Measurements from ENCODE around the gene TRIM65.
"Not testable (repeated sequence)": the region's sequence is repeated elsewhere in the genome, so short reads cannot be mapped to it uniquely, and the experiment has no call there.

Gene TRIM65

DNA sequence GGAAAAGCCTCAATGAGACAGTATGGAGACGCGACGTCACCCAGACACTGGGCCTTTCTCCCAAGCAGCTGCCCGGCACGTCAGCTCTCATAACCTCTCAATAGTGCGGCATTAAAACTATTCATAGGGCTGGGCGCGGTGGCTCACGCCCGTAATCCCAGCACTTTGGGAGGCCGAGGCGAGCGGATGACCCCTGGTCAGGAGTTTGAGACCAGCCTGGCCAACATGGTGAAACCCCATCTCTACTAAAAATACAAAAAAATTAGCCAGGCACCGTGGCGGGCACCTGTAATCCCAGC lies 45.1 kb downstream of the TRIM65 start:
- DNase-seq (ENCODE audit: low spot score): not testable (repeated sequence)

DNA sequence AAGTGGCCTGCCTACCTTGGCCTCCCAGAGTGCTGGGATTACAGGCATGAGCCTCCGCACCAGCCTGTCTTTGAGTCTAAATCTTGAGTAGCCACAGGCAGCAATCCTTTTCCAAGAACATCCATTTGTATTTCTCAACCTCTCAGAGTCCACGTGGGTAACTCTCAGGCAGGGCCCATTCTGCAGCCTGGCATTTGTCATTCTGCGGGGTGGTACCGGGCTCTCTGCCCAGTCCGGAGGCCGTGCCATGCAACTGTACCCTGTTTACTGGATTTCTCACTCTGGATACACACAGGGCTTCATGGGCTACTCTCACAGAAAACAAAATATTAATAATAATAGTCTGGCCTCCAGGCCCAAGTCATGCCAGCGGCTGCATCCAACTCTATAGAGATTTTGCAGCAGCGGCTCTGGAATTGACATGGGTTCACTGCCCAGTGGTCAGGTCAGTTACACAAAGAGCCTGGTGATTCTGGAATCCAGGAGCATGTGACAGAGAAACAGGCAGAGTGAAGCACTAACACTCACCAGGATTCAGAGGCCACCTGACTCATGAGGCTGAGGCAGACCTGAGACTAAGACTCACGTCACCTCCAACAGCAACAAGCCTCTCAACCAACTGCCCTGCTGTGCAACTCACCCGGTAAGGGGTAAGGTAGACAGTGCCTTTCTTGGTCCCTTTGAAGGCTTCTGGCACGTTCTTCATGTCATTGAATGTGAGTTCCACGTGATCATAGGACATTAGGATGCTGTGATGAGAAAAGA lies 45.6 kb downstream of the TRIM65 start:
- DNase-seq (ENCODE audit: low spot score): no peak

DNA sequence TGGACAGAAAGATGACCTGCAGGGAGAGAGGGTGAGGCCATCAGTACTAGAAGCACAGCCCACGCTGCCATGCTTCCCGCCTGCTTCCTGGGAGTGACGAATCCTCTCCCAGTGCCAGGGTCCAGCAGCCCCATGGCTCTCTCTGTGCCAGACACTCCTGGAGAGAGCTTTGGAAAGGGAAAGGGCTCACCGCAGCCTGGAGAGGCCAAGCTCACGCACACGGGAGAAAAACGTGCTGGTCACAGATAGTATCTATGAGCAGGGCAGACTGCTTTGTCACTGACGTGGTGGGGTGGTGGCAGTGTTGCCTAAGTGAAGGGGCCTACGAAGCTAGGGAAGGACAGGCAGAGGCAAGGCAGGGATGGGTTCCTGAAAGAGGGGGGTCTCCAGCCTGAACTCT lies 47.0 kb downstream of the TRIM65 start:
- peak; percentile 79 for DNase-seq (ENCODE audit: low spot score)

DNA sequence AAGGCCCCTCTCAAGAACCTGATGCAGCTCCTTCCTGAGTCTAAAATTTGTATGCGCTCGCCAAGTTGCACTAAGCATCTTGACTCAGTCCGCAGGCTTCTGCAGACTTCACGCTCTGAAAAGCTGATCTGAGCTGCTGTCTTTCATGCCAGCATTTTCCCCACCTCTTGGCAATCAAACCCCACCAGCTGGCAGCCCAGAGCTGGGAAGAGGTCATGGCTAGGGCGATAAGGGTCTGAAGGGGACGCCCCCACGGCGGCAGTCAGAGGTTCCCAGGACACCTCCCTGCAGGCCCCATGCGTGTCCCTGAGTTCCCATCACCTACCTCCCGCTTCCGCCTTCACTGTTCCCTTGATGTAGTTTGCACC lies 47.5 kb downstream of the TRIM65 start:
- peak; percentile 85 for DNase-seq (ENCODE audit: low spot score)

DNA sequence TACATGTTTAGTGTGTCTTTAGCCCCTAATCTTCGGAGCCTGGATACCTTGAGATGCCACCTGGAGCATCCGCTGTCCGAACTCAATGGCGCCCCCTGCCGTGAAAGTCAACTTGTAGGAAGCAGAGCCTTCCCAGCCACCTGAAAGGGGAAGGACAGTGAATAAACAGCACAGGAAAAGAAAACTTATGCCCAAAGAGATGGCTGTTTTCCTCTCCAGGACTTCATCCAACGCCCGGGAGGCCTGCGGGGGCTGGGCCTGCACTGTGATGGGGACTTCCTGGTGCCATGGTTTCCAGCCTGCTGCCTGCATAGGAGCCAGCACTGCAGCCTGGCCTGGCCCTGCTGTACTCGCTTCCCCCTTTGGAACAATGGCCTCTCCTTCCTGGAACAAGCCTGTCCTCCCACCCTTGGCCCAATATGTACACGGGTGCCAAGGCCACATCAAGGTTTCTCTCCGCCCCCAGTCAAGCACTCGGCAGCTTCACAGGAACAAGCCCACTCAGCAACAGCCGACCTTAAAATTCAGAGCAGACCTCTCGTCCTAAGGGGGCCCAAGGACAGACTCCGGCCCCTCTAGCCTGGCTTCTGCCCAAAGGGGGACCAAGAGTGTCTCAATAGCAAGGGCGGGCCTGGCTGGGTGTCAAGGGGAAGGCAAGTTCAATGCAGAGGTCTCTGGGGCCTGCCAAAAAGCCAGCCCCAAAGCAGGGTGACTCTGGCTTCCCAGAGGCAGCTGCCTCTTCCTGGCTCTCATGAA lies 48.0 kb downstream of the TRIM65 start:
- DNase-seq (ENCODE audit: low spot score): peak; percentile 82

DNA sequence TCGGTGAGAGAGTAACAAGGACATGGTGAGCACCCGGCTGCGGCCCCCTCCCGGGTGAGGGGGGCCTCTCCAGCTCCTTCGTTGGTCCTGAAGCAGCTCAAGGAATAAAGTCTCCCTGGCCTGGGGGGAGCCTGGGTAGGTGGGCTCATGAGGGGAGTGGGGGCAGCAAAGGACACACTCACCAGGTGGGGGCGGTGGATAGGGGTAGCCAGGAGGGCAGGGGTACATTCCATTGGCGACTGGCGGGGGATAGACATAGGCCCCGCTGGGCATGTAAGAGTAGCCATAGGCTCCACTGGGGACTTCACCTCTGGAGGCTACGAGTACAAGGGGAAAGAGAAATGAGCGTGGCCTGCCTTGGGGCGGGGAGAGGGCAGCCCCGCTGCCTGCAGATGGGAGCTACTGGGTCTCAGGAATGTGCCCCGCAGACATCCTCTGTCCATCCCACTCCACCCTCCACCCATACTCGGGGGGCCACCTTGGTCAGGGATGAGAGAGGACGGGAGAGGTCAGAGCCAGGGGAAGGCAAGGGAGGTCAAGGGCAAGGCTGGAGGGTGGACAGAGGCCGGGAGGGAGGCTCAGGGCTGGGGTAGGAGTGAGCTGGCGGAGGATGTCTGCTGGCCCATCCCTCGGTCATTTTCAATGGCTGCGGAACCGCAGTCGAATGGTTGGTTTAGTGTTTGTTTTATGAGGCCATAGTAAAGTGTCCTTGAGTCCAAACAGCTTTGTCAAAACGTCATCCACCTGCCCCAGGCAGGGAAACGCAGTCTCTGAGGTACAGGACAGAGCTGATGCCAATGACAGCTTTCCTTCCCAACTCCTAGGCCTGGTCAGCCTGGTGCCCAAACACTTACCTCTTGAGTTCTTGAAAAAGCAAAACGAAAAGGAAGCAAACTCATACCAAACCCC lies 48.9 kb downstream of the TRIM65 start:
- DNase-seq (ENCODE audit: low spot score): no peak

DNA sequence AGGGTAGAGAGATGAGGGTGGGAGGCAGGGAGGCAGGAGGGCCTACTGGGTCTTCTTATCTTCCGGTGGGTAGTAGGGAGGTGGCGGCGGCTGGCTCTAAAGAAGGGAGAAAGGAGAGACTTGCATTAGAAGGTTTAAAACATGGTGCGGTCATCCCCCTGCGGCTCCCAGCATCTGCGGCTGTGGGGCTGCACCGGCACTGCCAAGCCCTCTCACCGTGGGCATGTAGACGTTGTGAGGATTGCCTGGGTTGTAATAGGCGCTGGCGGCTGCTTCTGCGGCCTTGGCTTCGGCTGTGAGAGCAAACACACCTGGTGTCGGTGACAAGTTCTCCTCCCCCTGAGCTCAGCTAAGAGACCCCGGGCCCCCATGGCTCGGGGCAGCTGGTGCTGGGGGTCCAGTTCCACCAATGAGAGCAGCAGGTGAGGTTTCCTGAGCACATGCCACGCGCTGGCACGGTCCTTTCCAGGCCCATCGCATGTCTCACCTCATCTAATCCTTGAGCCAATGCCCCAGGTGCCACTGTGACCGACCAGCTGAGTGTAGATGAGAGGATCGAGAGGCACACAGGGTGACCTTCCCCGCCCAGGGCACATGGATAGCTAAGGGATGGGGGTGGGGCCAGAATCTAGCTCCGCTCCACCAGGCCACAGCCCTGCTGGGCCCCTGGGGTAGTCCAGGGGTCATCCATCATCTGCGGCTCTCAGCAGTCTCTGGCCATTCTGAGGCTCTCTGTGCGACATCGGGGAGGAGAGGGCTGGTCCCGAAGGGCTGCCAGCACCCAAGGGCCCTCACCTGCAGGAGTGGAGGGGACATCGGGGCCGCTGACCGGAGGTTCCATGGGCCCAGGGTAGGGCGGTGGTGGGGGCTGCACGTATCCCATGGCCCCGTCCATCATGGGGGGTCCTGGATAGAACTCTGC lies 49.8 kb downstream of the TRIM65 start:
- no peak for DNase-seq (ENCODE audit: low spot score)

DNA sequence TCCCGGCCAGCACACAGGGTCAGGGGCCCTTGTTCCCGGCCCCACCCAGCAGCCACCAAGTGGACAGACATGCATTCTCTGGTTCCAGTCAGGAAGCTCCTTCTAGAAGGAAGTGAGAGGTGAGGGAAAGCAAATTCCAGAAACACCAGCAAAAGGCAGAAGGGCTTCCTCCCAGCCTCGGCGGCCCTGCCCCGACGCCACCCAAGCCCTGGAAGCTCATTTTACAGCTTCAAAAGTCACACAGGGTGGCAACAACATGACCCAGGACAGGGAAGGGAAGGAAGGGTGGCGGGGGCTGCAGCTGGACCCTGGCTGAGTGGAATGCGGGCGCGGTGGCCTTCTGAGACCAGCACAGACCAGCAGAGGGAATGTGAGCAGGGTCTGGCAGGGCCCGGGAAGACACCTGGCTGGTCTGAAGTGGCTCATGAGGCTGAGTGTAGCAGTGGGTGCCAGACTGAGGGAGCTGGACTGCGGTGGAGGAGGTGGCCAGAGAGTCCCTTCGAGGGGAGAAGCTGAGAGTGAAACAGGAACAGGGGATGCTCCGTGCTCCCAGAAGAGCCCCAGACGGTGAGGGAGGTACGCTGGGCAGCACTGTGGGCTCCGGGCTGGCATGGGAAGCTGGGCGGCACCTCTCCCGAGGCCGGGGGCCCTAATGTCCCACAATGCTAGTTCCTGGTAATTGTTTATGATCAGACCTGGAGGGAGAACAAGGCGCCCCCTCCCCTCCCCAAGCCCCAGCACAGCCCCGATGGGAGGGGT lies 50.6 kb downstream of the TRIM65 start:
- no peak for DNase-seq (ENCODE audit: low spot score)

DNA sequence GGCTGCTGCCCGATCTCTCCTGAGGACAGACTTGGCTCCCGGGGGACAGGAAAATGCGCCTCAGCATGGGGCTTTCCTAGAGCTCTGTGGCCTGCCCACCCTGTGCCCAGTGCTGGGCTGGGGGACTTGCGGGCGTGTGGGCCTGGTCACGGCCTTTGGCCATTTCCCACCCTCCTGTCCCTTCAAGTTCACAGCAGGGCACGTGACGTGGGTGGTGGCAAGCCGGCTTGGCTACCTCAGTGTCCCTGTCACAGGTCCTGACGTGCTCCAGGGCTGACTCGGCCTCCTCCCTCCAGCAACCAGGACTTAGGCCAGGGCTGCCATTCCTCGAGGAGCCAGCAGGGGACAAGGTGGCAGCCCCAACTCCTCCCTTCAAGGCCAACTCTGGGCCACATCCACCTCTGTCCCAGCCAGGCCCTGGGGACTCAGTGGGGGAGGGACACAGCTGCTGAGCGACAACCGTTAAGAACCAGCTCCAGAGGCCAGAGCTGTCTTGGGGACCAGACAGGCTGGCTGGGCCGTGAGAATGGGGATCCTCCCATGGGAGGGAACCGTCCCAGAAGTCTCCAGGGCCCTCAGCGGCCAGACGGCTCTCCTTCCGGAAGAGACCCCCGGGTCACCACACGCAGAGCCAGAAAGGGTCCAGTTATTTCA lies 51.6 kb downstream of the TRIM65 start:
- peak; percentile 90 for DNase-seq (ENCODE audit: low spot score)

DNA sequence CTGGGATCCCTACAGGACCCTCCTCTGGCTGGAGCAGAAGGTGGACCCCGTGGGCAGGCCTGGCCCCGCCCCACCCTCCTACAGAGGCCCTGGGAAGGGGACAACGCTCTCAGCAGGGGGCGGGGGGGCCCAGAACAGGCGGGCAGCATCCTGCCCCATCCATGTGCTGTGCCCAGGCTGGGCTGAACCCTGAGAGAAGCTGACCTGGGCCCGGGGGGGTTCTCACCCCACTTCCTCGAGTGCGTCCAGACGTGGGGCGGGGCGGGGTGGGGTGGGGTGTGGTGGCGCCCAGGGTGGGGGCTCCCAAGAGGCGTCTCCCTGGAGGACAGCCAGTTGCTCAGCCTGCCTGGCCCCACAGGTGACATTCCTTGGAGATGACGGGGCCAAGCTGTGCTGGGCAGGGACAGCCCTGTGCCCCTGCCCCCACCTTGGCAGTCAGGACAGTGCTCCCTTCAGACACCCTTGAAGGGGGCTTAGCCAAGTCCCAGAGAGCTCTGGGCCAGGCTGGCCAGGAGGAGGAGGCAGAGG lies 52.2 kb downstream of the TRIM65 start:
- peak; percentile 59 for DNase-seq (ENCODE audit: low spot score)

DNA sequence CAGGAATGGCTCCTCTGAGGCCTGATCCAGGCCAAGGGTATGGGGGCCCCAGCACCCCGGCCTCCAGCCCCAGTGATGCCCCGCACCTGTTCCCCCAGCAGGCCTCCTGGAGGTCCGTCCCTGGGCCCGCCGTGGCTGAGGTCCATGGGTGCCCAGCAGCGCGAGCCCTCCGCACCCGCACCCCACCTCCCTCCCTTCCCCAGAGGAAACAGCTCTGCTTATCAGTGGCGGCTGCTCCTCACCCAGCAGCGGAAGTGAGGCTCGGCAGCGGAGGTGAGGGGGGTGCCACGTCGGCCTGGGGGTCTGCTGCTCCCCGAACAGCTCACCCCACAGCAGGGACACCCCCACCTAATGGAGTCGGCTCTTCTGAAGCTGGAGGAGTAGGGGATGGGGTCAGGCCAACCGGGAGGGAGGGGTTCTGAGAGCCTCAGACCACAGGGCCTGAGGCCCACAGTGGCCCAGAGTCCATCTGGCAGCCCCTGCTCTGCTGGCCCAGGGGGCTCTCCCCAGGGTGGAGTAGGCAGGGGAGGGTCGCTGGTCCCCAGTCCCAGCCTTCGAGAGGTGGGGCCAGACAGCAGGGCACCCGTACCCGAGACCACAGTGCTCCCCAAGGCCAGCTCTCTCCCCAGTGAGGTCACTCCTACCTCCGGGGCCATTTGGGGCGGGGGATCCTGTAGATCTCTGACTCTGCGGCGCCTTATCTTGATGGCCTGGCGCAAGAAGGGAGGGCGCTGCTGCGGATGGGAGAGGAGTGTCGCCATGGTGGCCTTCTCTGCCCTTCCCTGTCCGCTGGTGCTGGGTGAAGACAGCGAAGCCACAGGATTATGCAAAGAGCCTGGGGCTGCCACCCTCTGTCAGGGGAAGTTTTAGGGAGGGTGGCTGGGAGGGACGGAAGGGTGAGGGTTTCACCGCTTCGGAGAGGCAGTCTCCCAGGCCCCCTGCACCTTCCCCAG lies 52.9 kb downstream of the TRIM65 start, which contains the start of gene UNC13D:
UNC13D (minus strand) TSS at position 828 of the 953 bp plus-strand sequence; CDS start at position 761, 67 bp downstream.
- peak; percentile 69 for DNase-seq (ENCODE audit: low spot score)

DNA sequence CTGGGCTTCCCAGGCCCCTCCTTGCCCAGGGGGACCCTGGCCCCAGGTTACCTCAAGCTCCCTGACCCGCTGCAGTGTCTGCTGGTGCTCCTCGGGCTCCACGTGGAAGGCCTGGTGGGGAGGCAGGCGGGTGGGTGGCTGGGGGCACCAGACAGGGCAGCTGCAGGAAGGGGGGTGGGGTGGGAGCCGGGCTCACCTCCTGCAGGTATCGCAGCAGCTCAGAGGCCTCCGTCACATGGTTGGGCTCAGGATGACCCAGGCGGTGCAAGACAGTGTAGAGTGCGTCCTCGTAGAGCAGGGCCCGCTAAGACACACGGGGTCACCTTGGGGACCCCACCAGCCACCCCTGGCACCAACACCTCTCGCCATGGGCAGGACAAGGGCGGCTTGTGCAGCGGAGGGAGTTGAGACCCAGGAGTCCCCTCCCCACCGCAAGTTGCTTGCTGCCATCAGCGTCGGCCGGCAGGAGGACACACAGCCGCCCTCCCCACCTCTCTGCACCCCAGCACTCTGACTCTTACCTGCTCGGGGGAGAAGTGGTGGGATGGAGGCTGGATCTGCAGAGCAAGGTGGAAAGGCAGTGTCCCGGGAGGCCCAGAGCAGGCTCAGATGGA lies 53.7 kb downstream of the TRIM65 start:
- no peak for DNase-seq (ENCODE audit: low spot score)

DNA sequence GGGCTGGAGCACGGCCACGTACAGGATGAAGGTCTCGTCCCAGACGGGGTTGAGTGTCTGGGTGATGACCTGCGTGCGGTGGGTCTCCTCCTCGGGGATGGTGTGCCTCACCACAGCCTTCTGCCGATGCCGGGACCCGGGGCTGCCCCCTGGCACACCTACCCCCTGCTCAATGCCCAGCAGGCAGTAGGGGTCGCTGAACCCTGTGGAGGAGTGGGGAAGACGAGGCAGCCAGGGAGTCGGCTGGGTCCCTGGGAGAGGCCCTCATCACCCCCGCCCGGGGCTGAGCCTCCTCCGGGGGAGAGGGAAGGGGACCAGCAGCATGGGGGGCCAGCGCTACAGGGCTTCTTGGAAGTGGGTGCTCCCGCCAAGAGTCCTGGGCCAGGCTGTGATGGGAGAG lies 54.3 kb downstream of the TRIM65 start:
- no peak for DNase-seq (ENCODE audit: low spot score)

DNA sequence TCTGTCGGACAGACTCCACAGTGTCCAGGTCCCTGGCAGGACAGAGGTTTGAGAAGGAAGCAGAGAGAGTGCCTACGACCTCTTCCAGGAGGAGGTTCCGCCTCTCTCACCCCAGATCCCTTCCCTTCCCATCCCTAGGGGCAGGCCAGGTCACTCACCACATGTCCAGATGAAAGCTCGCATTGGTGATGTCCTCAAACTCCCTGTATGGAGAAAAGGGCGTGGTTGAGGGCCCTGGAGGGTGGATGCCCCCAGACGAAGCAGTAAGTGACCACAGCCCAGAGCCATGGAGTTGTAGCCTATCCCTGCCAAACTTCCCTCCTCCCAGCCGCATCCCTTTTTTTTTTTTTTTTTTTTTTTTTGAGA lies 56.0 kb downstream of the TRIM65 start:
- DNase-seq (ENCODE audit: low spot score): no peak

DNA sequence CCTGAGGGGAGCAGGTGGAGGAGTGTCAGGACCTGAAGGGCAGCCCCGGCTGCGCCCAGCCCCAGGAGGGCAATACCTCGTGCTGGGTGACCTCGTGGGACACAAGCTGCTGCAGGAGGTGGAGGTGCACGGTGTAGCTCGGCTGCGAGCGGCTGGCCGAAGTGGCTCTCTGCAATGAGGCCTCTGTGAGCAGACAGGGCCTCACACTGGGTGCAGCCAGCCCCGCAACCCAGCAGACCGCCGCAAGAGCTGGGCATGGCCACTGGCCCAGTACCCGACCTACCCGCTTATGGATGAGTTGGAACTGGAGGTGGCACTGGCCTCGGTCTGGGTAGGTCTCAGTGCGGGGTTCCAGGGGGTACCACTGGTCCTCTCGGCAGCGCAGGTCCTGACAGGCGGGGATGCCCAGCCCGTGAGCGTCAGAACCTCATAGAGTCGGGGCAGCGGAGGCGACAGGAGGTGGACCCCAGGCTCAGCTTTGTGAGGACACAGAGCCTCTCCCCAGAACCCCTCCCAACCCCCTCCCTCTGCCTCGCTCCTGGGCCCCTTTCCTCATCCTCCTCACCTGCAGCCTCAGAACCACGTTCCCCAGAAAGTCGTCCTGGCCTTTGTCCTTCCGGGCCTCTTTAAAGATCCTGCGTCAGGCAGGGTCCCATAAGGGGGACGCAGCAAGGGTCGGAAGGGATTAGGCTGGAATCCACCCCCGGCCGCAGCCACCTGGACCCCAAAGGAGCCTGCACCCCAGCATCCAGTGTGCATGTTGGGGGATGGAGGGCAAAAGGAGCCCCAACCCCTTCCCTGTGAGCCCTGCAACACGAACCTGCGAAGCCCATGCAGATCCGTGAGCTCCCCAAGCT lies 56.6 kb downstream of the TRIM65 start:
- DNase-seq (ENCODE audit: low spot score): no peak

Measured in hematopoietic multipotent progenitor cell treated with erythropoietin and hydrocortisone succinate and interleukin-3 and kit ligand, for 15 days (in vitro differentiated cells).